GM12865 (cell line): Measurements from ENCODE around the gene ANKRD18A.

Source experiments
- DNase-seq: peaks from one replicate; pipeline ENCODE4 v3.0.0; 2010; ENCODE audit warnings: low read depth
- H3K4me3 ChIP-seq: 2 replicates; pipeline ENCODE4 v1.5.1; 2011; ENCODE audit warnings: mild to moderate bottlenecking, low read depth, low read length, control low read depth
- TF ChIP-seq, protein P1 (sequence below): IDR thresholded peaks from 2 replicates; pipeline ENCODE4 v1.5.1; 2011; ENCODE audit warnings: low read length, control low read depth, low read depth, inconsistent platforms; ENCODE audit not compliant: insufficient read depth; ENCODE audit errors: missing control alignments

ANKRD18A gene

DNA sequence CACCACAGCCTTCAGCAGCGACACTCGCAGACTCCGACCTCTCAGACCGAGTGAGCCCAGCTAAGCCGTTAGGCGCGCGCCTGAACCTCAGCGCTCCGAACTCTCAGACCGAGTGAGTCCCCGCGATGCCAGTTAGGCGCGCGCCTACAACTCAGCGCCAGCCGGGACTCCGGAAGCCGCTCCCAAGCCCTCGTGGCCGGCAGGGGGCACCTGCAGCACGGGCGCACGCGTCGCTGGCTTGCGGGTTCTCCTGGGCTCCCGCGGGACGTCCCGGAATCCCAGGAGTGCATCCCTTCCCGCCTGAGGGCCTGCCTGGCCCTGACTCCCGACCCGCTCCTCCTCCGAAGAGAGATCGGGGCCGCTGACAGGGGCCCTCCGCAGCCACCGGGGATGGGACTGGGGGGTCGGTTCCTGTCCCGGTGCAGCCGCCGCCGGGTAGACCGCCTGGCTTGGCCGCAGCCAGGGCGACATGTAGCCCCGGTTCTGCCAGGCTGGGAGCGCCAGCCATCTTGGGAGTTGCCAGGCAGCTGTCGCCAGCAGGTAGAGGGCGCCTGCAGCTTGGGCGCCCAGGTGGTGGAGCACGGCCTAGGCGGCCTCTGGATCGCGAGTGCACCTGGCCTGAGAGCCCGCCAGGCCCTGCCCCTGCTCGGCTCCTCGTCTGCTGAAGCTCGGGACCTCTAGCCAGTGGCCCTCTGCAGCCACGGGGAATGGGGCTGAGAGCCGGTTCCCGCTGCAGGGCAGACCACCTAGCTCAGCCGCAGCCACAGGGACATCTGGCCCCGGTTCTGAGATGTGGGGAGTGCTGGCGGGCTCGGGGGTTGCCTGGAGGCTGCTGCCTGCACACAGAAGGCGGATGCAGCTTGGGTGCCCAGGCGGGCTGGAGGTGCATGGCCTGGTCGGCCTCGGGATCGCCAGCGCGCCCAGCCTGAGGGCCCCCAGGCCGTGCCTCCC, at the start of gene ANKRD18A:
ANKRD18A (minus strand) TSS at position 114 of the 951 bp plus-strand sequence. CDS start 311 bp downstream, outside the sequence.
- H3K4me3 ChIP-seq, result peak within 1 kb of the TSS; percentile 50
- TF ChIP-seq, protein P1, sequence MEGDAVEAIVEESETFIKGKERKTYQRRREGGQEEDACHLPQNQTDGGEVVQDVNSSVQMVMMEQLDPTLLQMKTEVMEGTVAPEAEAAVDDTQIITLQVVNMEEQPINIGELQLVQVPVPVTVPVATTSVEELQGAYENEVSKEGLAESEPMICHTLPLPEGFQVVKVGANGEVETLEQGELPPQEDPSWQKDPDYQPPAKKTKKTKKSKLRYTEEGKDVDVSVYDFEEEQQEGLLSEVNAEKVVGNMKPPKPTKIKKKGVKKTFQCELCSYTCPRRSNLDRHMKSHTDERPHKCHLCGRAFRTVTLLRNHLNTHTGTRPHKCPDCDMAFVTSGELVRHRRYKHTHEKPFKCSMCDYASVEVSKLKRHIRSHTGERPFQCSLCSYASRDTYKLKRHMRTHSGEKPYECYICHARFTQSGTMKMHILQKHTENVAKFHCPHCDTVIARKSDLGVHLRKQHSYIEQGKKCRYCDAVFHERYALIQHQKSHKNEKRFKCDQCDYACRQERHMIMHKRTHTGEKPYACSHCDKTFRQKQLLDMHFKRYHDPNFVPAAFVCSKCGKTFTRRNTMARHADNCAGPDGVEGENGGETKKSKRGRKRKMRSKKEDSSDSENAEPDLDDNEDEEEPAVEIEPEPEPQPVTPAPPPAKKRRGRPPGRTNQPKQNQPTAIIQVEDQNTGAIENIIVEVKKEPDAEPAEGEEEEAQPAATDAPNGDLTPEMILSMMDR, result peak; percentile 59
- DNase-seq, result peak; percentile 79

DNA sequence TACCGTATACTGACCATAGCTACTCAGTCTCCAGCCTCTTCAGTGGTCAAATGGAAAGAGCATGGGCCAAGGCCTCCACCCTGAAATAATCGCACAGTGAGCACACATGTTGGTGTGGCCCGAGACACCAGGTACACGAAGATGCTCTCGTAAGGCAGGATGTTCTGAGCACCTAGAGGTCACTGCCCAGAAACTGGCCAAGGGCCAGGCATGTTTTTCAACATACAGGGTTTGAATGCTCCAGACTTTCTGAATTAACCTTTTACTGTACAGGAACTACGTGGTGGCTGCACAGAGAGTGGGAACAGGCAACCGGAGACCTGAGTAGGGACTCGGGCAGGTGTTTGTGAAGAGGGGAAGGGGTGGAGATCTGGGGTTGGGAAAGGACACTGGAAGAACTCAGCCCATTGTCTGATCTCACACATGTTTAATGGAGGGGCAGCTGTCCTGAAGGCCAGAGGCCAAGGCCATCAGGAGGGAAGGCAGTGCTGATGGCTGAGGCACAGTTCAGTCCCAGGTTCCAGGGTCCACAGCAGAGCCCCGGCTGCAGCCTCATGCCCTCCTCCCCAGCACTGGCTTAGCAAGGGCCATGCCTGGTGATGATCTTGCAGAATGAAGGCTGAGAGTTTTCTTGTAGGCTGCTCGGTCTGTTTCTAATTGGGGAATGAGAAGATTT, 48.5 kb upstream of the ANKRD18A start:
- TF ChIP-seq, protein P1, result no peak

DNA sequence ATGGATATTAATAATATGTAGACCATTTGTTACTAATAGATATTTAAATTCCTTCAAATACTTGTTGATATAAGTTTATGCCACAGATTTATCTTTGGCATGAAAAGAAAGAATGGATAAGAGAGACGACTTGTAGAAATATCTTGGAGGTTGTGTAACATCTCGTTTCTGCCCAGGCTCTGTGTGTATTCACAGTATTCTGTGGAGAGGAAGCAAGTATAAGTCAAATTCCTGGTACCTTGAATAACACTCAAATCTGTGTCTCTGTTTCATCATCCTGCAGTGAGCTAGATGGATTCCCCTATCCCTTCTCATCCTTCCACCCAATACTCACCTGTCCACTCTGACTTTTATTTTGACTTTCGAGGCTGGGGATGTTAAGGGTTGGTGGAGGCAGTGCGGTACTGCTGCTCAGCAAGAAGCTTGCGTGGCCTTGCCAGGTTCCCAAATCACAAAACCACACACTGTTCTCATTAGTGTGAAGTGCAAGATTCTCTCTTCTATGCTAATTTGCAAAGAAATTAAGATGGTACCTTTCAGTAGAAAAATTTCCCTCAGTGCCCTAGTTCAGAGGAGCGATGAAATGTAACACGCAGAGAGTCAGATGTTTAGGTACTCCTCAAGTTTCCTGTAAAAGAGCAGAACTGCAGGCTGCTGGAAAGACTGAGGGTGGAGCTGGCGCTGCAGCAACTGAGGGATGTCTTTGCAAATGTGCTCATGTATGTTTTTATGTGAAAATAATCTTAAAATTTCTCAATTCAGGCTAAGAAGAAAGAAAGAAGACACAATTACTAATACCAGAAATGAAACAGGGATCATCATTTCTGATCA, 42.6 kb upstream of the ANKRD18A start:
- DNase-seq, result no peak
- H3K4me3 ChIP-seq, result no peak overlapping the region
- TF ChIP-seq, protein P1, result no peak

More for the DNA sequence above, 48.5 kb upstream of the ANKRD18A start:
- no peak for DNase-seq
- no peak overlapping the region for H3K4me3 ChIP-seq

DNA sequence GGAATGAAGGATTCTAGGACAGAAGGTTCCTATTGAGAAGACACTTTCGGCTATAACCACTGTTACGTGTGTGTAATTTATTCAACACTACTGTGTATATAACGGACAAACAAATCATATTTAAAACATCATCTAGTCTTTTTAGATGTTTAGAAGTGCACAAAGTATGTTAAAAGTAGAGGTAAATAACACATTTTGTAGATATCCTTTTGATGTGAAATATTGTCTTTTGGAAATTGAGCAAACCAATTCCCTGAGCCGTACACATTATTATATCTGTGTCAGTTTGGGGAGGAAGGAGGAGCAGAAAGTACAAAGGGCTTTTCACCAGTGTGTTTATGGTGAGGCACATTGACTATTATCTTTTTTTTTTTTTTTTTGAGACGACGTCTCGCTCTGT, 39.1 kb upstream of the ANKRD18A start:
- no peak for DNase-seq
- TF ChIP-seq, protein P1, result no peak
- H3K4me3 ChIP-seq, result no peak overlapping the region

DNA sequence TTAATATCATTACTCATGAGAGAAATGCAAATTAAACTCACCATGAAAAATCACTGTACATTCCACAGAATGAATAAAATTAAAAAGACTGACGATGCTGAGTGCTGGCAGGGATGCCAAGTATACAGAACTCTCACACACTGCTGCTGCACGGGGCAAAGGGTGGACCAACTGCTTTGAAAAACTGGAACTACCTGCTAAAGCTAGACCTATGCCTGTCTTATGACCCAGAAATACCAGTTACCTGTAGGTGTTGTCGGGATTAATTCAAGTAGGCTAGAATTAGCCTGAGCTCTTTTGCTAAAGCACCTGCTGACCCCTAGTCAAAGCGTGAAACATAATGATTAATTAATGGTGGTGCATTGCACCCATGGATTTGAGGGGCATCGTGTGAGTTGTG, 36.5 kb upstream of the ANKRD18A start:
- no peak overlapping the region for H3K4me3 ChIP-seq
- no peak for DNase-seq
- TF ChIP-seq, protein P1, result no peak

DNA sequence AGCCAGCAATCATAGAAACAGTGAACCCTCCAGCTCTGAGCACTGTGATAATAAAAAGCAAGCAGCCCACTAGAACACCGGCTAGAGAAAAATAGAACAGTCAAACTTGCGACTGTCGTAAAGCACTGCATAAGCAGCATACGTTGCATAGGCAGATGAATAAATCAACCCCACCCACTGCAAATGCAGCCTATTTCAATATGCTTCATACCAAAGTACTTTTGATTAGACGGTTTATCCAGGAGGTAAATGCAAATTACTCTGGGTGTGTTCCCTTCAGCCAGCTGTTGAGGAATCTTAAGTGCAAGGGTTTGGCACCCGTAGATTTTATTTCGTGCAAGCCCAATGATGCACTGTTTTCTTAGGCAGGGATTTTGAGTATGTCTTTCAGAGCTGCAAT, 32.1 kb upstream of the ANKRD18A start:
- TF ChIP-seq, protein P1, result no peak
- no peak for DNase-seq
- no peak overlapping the region for H3K4me3 ChIP-seq
